HepG2 (cell line): ENCODE results near the gene ANO9. TPM values are rescaled to one million over a fixed set of nuclear protein-coding genes. Genes with fewer than 3 reads are reported as not detected.
A peak's percentile ranks its signal among the peaks of the same experiment; 100 is the strongest.

Experiments
- ATAC-seq: fragments of 200-7000 bp; cut with Tn5 transposase; 3 replicates; pipeline ENCODE4 v1.9.1; 2020; ENCODE audit warnings: mild to moderate bottlenecking, moderate library complexity
- BruUV-seq: library from RNA; stranded (reverse); fragments of 400-500 nt; replicated peaks from 2 replicates; lab custom pipeline; 2021; lab: Mats Ljungman, UMichigan
- CTCF ChIA-PET: fragments of 300-600 bp; formaldehyde crosslinking; extraction: SDS; loops from one replicate; lab custom pipeline; 2021; ENCODE audit warnings: low total read pairs, inconsistent platforms, low intra/inter-chr PET ratio; lab: Yijun Ruan, JAX
- POLR2A ChIA-PET: fragments of 350-600 bp; sonication (Branson Sonifier 250); formaldehyde crosslinking; loops from one replicate; lab custom pipeline; 2020; ENCODE audit warnings: antibody characterized with exemption, inconsistent platforms; lab: Yijun Ruan, JAX
- DNase-seq: peaks from one replicate; pipeline ENCODE4 v3.0.0-alpha.2; 2015; ENCODE audit warnings: low spot score
- FAIRE-seq: peaks from 3 replicates; lab custom pipeline; 2011; peaks lifted over from hg19 to GRCh38; lab: Jason Lieb, UNC
- H2AFZ ChIP-seq: one replicate; pipeline ENCODE4 v1.6.1; 2011; ENCODE audit warnings: low read length, inconsistent platforms
- H3K27ac ChIP-seq: fragments of 300-600 bp; 3 replicates; pipeline ENCODE4 v1.8.0; 2011; ENCODE audit warnings: mixed run types, mild to moderate bottlenecking, mixed read lengths, low read length, inconsistent platforms; ENCODE audit not compliant: insufficient read depth; ENCODE audit errors: extremely low read length
- H3K27me3 ChIP-seq, 2 experiments: fragments of 200-600 bp in 1 of 2; 2 replicates in 1 of 2; 3 replicates in 1 of 2; pipeline versions ENCODE4 v1.6.0 to v1.8.0; 2011; ENCODE audit warnings: low read length in 2 of 2, mild to moderate bottlenecking in 2 of 2, moderate library complexity in 2 of 2, inconsistent platforms in 1 of 2; ENCODE audit not compliant: insufficient read depth in 2 of 2, control insufficient read depth in 1 of 2
- H3K36me3 ChIP-seq, 2 experiments: fragments of 200-600 bp in 1 of 2; replicated peaks in 1 of 2; 2 replicates in 1 of 2; 3 replicates in 1 of 2; pipeline versions ENCODE4 v1.5.1 to v1.8.0; 2011; ENCODE audit warnings: low read length in 2 of 2, inconsistent platforms in 1 of 2; ENCODE audit not compliant: insufficient read depth in 2 of 2, control insufficient read depth in 1 of 2
- H3K4me1 ChIP-seq: 2 replicates; pipeline ENCODE4 v1.5.1; 2012; ENCODE audit warnings: low read length, inconsistent platforms; ENCODE audit not compliant: insufficient read depth
- H3K4me2 ChIP-seq: 2 replicates; pipeline ENCODE4 v1.6.0; 2011; ENCODE audit warnings: low read depth, low read length, inconsistent platforms
- H3K4me3 ChIP-seq, 3 experiments: fragments of 200-600 bp in 1 of 3; sonication (generic), shearing (Covaris generic) in 1 of 3; replicated peaks in 1 of 3; 2 replicates each; pipeline ENCODE4 v1.5.1; 2011 to 2016; ENCODE audit warnings: low read length in 3 of 3, inconsistent platforms in 2 of 3, low read depth in 2 of 3, mild to moderate bottlenecking in 2 of 3, control low read depth in 1 of 3, mixed read lengths in 1 of 3; ENCODE audit not compliant: insufficient read depth in 1 of 3
- H3K79me2 ChIP-seq: one replicate; pipeline ENCODE4 v1.6.1; 2011; ENCODE audit warnings: low read length, inconsistent platforms; ENCODE audit not compliant: insufficient read depth
- H3K9ac ChIP-seq: 2 replicates; pipeline ENCODE4 v1.6.0; 2011; ENCODE audit warnings: mild to moderate bottlenecking, low read depth, low read length, inconsistent platforms; ENCODE audit not compliant: insufficient read depth
- H3K9me3 ChIP-seq: 2 replicates; pipeline ENCODE4 v1.5.1; 2012; ENCODE audit warnings: mild to moderate bottlenecking, low read length
- H4K20me1 ChIP-seq: 2 replicates; pipeline ENCODE4 v1.6.0; 2011; ENCODE audit warnings: inconsistent platforms, mild to moderate bottlenecking, low read length, moderate library complexity; ENCODE audit not compliant: insufficient read depth
- CHD4 ChIP-seq: fragments of 200-600 bp; sonication (generic); IDR thresholded peaks from 2 replicates; pipeline ENCODE4 v1.7.0; 2017; ENCODE audit warnings: mild to moderate bottlenecking, low read length, borderline replicate concordance
- DNMT1 ChIP-seq: sonication (generic); formaldehyde crosslinking; IDR thresholded peaks from 2 replicates; pipeline ENCODE4 v1.5.1; 2020; ENCODE audit warnings: mild to moderate bottlenecking, missing genetic modification reagents
- HCFC1 ChIP-seq: fragments of 150-350 bp; IDR thresholded peaks from 2 replicates; pipeline ENCODE4 v1.6.1; 2014; ENCODE audit warnings: low read depth, low read length
- MAFF ChIP-seq: IDR thresholded peaks from 2 replicates; pipeline ENCODE4 v1.6.1; 2011; ENCODE audit warnings: low read depth, low read length, improper control_type of control experiment
- MED8 ChIP-seq: sonication (generic); formaldehyde crosslinking; IDR thresholded peaks from 2 replicates; pipeline ENCODE4 v1.8.1; 2023; ENCODE audit warnings: mild to moderate bottlenecking, missing genetic modification reagents; ENCODE audit not compliant: insufficient replicate concordance
- MYC ChIP-seq: sonication (generic); formaldehyde crosslinking; IDR thresholded peaks from 2 replicates; pipeline ENCODE4 v1.9.0; 2021; ENCODE audit warnings: missing genetic modification reagents, borderline replicate concordance
- NR2C2 ChIP-seq: sonication (generic); formaldehyde crosslinking; IDR thresholded peaks from 2 replicates; pipeline ENCODE4 v1.4.0; 2020; ENCODE audit warnings: missing genetic modification reagents, mild to moderate bottlenecking, moderate library complexity, borderline replicate concordance
- NR2F6 ChIP-seq, 2 experiments: IDR thresholded peaks; 2 replicates each; pipeline ENCODE4 v1.6.1; 2016; ENCODE audit warnings: antibody characterized with exemption in 1 of 2, mild to moderate bottlenecking in 1 of 2
- PHF21A ChIP-seq: sonication (generic); formaldehyde crosslinking; IDR thresholded peaks from 2 replicates; pipeline ENCODE4 v1.5.0; 2020; ENCODE audit warnings: mild to moderate bottlenecking, missing genetic modification reagents
- PHF8 ChIP-seq: sonication (generic); formaldehyde crosslinking; IDR thresholded peaks from 2 replicates; pipeline ENCODE4 v1.5.0; 2020; ENCODE audit warnings: missing genetic modification reagents
- PITX1 ChIP-seq: sonication (generic); formaldehyde crosslinking; IDR thresholded peaks from 2 replicates; pipeline ENCODE4 v1.5.1; 2020; ENCODE audit warnings: mild to moderate bottlenecking, missing genetic modification reagents
- RBM22 ChIP-seq: fragments of 200-400 bp; formaldehyde crosslinking; optimal IDR thresholded peaks from 2 replicates; pipeline ENCODE3; 2017; ENCODE audit warnings: mild to moderate bottlenecking, low read length, moderate library complexity
- SATB2 ChIP-seq: sonication (generic); formaldehyde crosslinking; IDR thresholded peaks from 2 replicates; pipeline ENCODE4 v1.5.0; 2020; ENCODE audit warnings: missing genetic modification reagents
- SOX13 ChIP-seq, 3 experiments: fragments of 450-650 bp in 1 of 3; sonication (generic) in 1 of 3; formaldehyde crosslinking in 1 of 3; IDR thresholded peaks in 2 of 3; conservative IDR thresholded peaks in 1 of 3; 2 replicates each; pipeline versions ENCODE4 v1.5.0 to v1.6.1; 2016 to 2020; ENCODE audit warnings: antibody characterized with exemption in 1 of 3, mild to moderate bottlenecking in 1 of 3, missing compliant biosample characterization in 1 of 3, missing genetic modification reagents in 1 of 3, moderate library complexity in 1 of 3
- TSC22D2 ChIP-seq: sonication (generic); formaldehyde crosslinking; IDR thresholded peaks from 2 replicates; pipeline ENCODE4 v1.5.1; 2020; ENCODE audit warnings: missing genetic modification reagents, mild to moderate bottlenecking, borderline replicate concordance
- ZNF326 ChIP-seq: sonication (generic); formaldehyde crosslinking; IDR thresholded peaks from 2 replicates; pipeline ENCODE4 v1.4.0; 2020; ENCODE audit warnings: missing genetic modification reagents, borderline replicate concordance
- ZNF672 ChIP-seq: sonication (generic); formaldehyde crosslinking; IDR thresholded peaks from 2 replicates; pipeline ENCODE4 v1.8.1; 2022; ENCODE audit warnings: missing genetic modification reagents
- WGBS: methylation state at CpG from one replicate; pipeline ENCODE4 v1.1.6; 2017; ENCODE audit warnings: low lambda C conversion rate; 5-methylcytosine and 5-hydroxymethylcytosine counted together
- in situ Hi-C: cut with HindIII; loops from 2 replicates; pipeline ENCODE4 v1.10.0; 2017; ENCODE audit warnings: low pct_unique_long_range_greater_than_20kb; ENCODE audit not compliant: extremely low pct_ligation_motif_present
- intact Hi-C: fragments of 100-400 bp; cut with micrococcal nuclease; formaldehyde crosslinking; loops from one replicate; pipeline ENCODE4 v1.10.0; 2022; ENCODE audit not compliant: unreplicated experiment
- polyA plus RNA-seq, 8 experiments: library from polyadenylated mRNA; depleted of rRNA in 3 of 8; stranded (reverse) in 7 of 8; unstranded in 1 of 8; fragments of >200 nt; fragmentation: Illumina TruSeq in 4 of 8; extraction: Trizol in 4 of 8; gene quantifications; 2 replicates each; pipeline versions ENCODE4 v1.2.1 to v1.2.3, GENCODE V29; 2011 to 2016; ENCODE audit warnings: low read depth in 4 of 8, missing spikeins in 1 of 8, mixed read lengths in 1 of 8; ENCODE audit not compliant: insufficient read depth in 1 of 8
- total RNA-seq, 5 experiments: library from RNA; depleted of rRNA; stranded (reverse); fragments of >200 nt; fragmentation: Illumina TruSeq; extraction: Trizol; gene quantifications; 2 replicates each; pipeline ENCODE4 v1.2.3, GENCODE V29; 2016; ENCODE audit warnings: low read depth in 1 of 5
- TF ChIP-seq, protein P1 (sequence below): sonication (generic); formaldehyde crosslinking; IDR thresholded peaks from 2 replicates; pipeline ENCODE4 v1.4.0; 2020; ENCODE audit warnings: missing genetic modification reagents
- TF ChIP-seq, protein P2 (sequence below): sonication (generic); formaldehyde crosslinking; IDR thresholded peaks from 2 replicates; pipeline ENCODE4 v1.5.1; 2020; ENCODE audit warnings: missing genetic modification reagents, mild to moderate bottlenecking, borderline replicate concordance

The ANO9 gene
- total and polyA plus RNA-seq, 2 of the 13 experiments (the other 11 are each of a cell fraction or from before 2014, with no cell fraction given): 8.9 to 14.3 TPM

GRCh38 chr11:429931-430456 is 11.8 kb downstream of the ANO9 start (continued):
- TF ChIP-seq MAFF: no peak
- TF ChIP-seq PHF8 (CRISPR knock-in tag): no peak
- no peak for TF ChIP-seq DNMT1 (CRISPR knock-in tag)
- no peak for TF ChIP-seq RBM22
- 0 out of 2 replicates have a peak, but pooled peaks have one; percentile 21 for TF ChIP-seq NR2C2 (CRISPR knock-in tag)
- no peak for TF ChIP-seq MED8 (CRISPR knock-in tag)
- no peak for TF ChIP-seq PITX1 (CRISPR knock-in tag)
- TF ChIP-seq MYC (CRISPR knock-in tag): no peak
- peak; percentile 70 for TF ChIP-seq NR2F6 (IDR thresholded peaks at IDR 0.05)
- peak; percentile 62; the same call in 1 of the 2 replicates for TF ChIP-seq NR2F6 (CRISPR knock-in tag; IDR thresholded peaks at IDR 0.05)
- no peak for TF ChIP-seq HCFC1
- no peak for TF ChIP-seq PHF21A (CRISPR knock-in tag)
- TF ChIP-seq ZNF326 (CRISPR knock-in tag): no peak
- TF ChIP-seq SATB2: no peak
- TF ChIP-seq, protein P1, sequence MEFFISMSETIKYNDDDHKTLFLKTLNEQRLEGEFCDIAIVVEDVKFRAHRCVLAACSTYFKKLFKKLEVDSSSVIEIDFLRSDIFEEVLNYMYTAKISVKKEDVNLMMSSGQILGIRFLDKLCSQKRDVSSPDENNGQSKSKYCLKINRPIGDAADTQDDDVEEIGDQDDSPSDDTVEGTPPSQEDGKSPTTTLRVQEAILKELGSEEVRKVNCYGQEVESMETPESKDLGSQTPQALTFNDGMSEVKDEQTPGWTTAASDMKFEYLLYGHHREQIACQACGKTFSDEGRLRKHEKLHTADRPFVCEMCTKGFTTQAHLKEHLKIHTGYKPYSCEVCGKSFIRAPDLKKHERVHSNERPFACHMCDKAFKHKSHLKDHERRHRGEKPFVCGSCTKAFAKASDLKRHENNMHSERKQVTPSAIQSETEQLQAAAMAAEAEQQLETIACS (CRISPR knock-in tag): no peak

GRCh38 chr11:429391-429790 is 12.4 kb downstream of the ANO9 start:
- Histone ChIP-seq H2AFZ (no peak overlapping the region), H3K4me1 (no peaks in the 10 kb centered on the region), H3K79me2 (no peaks in the 10 kb centered on the region), H3K4me3 (no peak overlapping the region), H3K4me2 (no peak overlapping the region), H3K27ac (no peak overlapping the region), H4K20me1 (no peaks in the 10 kb centered on the region), H3K36me3 (no peaks in the 10 kb centered on the region), H3K9ac (no peak overlapping the region), H3K9me3 (no peaks in the 10 kb centered on the region), H3K27me3 (no peaks in the 10 kb centered on the region)
- intact Hi-C loops (no loop called here), in situ Hi-C loops (no loop called here)
- FAIRE-seq (no peak), DNase-seq (no peak), ATAC-seq (no peak)
- WGBS: over 99% methylated on average over 17 of the region's 27 CpGs
- no TSS peak for BruUV-seq
- CTCF ChIA-PET: no interaction called here
- POLR2A ChIA-PET: no interaction called here
- no peak for TF ChIP-seq SOX13 (IDR thresholded peaks at IDR 0.05)
- no peak for TF ChIP-seq SOX13 (CRISPR knock-in tag; conservative IDR thresholded peaks at IDR 0.05 in 1 of 2, IDR thresholded peaks at IDR 0.05 in 1 of 2)
- no peak for TF ChIP-seq PHF21A (CRISPR knock-in tag)
- TF ChIP-seq, protein P2, sequence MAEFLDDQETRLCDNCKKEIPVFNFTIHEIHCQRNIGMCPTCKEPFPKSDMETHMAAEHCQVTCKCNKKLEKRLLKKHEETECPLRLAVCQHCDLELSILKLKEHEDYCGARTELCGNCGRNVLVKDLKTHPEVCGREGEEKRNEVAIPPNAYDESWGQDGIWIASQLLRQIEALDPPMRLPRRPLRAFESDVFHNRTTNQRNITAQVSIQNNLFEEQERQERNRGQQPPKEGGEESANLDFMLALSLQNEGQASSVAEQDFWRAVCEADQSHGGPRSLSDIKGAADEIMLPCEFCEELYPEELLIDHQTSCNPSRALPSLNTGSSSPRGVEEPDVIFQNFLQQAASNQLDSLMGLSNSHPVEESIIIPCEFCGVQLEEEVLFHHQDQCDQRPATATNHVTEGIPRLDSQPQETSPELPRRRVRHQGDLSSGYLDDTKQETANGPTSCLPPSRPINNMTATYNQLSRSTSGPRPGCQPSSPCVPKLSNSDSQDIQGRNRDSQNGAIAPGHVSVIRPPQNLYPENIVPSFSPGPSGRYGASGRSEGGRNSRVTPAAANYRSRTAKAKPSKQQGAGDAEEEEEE (CRISPR knock-in tag): no peak
- TF ChIP-seq TSC22D2 (CRISPR knock-in tag): no peak
- no peak for TF ChIP-seq CHD4
- no peak for TF ChIP-seq MED8 (CRISPR knock-in tag)
- TF ChIP-seq ZNF672 (CRISPR knock-in tag): no peak
